Neural progenitor cell (in vitro differentiated cells): Measurements from ENCODE around the gene ZNF681.

ENCODE experiments used
- CTCF ChIP-seq: fragments of 200-600 bp; sonication (generic); IDR thresholded peaks from 2 replicates; pipeline ENCODE4 v1.5.1; 2017; ENCODE audit warnings: antibody characterized with exemption, mild to moderate bottlenecking
- EZH2phosphoT487 ChIP-seq: fragments of 200-600 bp; sonication (generic); IDR thresholded peaks from 2 replicates; pipeline ENCODE4 v1.6.1; 2017; ENCODE audit warnings: antibody characterized with exemption

- TF ChIP-seq CTCF (no peak), EZH2phosphoT487 (no peak)
Observed at GRCh38 chr19:23699521-23699860, 59.2 kb downstream of the ZNF681 start.
